Myocyte (in vitro differentiated cells): Measurements from ENCODE around the gene ACER3. TPM values are rescaled to one million over a fixed set of nuclear protein-coding genes. Genes with fewer than 3 reads are reported as not detected.

ENCODE experiments used
- DNase-seq: peaks from one replicate; pipeline ENCODE4 v3.0.0-alpha.2; 2012; ENCODE audit warnings: low read depth
- total RNA-seq: library from RNA; depleted of rRNA; stranded (reverse); fragments of >200 nt; gene quantifications from 2 replicates; pipeline ENCODE4 v1.2.3, GENCODE V29; 2014

The ACER3 gene
- total RNA-seq, 1 donor from 2014 or later: 4.4 TPM

DNA sequence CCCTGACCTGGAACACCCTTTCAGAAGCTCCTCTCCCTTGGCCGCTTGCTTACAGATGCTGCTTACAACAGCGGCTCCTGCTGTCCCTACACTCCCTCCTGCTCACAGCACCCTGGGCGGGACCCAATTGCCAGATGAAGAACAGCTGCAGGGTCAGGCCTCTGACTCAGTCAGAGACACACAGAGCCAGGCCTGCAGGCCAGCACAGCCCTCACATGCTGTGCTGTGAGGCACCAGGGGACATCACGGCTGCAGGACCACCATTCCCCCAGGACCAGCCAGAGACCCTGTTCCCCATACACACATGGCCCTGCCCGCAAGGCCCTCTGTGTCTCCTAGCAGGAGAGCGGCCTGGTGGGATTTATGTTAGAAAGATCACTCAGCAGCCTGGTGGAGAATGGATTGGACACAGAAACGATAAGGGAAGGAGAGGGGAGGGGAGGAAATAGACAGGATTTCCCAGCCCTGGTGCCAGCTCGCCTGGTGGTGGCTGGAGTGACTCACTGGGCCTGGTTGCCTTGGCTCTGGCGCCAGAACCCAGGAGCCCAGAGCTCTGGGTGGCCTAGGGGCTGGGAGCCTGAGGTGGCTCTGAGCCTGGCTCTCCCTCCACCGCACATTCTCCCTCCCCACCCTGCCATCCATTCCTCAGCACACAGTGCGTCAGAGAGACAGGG lies 212.7 kb downstream of the ACER3 start:
- DNase-seq: peak; percentile 96

- DNase-seq: no peak
Measured at GRCh38 chr11:77074205-77074604, 213.5 kb downstream of the ACER3 start.

DNA sequence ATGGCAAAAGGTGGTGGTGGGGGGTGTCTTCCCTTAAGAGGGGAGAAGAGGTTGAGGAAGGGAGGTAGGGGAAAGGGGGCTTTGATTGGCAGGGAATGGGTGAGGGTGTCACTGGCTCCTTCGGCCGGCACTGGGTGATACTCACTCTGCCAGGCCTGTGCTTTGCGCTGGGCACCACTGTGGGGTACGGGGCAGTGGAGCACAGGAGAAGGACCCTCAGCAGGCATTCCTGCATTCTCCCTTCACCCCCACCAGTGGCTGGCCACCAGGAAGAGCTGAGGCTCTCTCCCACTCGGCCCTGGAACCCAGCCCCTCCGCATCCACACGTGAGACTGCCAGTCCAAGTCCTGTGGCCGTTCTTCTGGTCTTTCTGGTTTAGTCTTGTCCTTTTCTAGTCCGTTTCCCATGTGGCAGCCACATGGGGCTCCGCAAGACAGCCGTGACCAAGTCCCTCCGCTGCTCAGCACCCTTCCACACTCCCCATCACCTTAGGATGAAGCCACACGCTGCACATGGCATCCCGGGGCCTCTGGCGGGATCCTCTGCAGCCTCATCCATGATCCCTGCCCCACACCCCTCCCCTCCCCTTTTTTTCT lies 214.0 kb downstream of the ACER3 start:
- DNase-seq: no peak

GRCh38 chr11:77075425-77075905 lies 214.7 kb downstream of the ACER3 start:
- DNase-seq: no peak

Other genes with a start within 250 kb of the ACER3 start
- 0.16 and 2.0 TPM in 2 replicates for gene LRRC32, start 190.2 kb upstream of the ACER3 start, total RNA-seq
- 14.8 and 15.5 TPM in 2 replicates for gene TSKU, start 77.6 kb upstream of the ACER3 start, total RNA-seq
- not detected in 2 replicates for gene B3GNT6, start 173.5 kb downstream of the ACER3 start, total RNA-seq
- 4.7 and 5.0 TPM in 2 replicates for gene CAPN5, start 206.1 kb downstream of the ACER3 start, total RNA-seq
- gene OMP, start 241.9 kb downstream of the ACER3 start, total RNA-seq: not detected in 2 replicates